Progenitor cell of endocrine pancreas (in vitro differentiated cells): ENCODE results near the gene KIAA1549. TPM values are rescaled to one million over a fixed set of nuclear protein-coding genes. Genes with fewer than 3 reads are reported as not detected.

Experiments used
- DNase-seq: peaks from one replicate; pipeline ENCODE4 v3.0.0; 2021; ENCODE audit warnings: low spot score; ENCODE audit not compliant: unreplicated experiment
- H3K27ac Mint-ChIP-seq: 2 replicates; pipeline ENCODE4 v1.8.0; 2021; ENCODE audit warnings: mild to moderate bottlenecking, moderate library complexity, mixed read lengths
- H3K27me3 Mint-ChIP-seq: 2 replicates; pipeline ENCODE4 v1.8.0; 2021; ENCODE audit warnings: mixed read lengths
- H3K36me3 Mint-ChIP-seq: 2 replicates; pipeline ENCODE4 v1.8.0; 2022; ENCODE audit warnings: mixed read lengths; ENCODE audit not compliant: insufficient read depth
- H3K4me1 Mint-ChIP-seq: 2 replicates; pipeline ENCODE4 v1.8.0; 2021; ENCODE audit warnings: low read depth, mixed read lengths
- H3K4me3 Mint-ChIP-seq: 2 replicates; pipeline ENCODE4 v1.8.0; 2021; ENCODE audit warnings: low read depth, mild to moderate bottlenecking, moderate library complexity, mixed read lengths
- H3K9me3 Mint-ChIP-seq: 2 replicates; pipeline ENCODE4 v1.8.0; 2021; ENCODE audit warnings: low read depth, mixed read lengths
- total RNA-seq: library from RNA; stranded (reverse); gene quantifications from 2 replicates; pipeline ENCODE4 v1.2.1, GENCODE V29; 2021
- TF ChIP-seq, protein P1 (sequence below): fragments of 200-600 bp; sonication (generic); IDR thresholded peaks from one replicate; pipeline ENCODE4 v1.5.0; 2021; ENCODE audit warnings: antibody characterized with exemption, mild to moderate bottlenecking; ENCODE audit not compliant: unreplicated experiment

Gene KIAA1549
- total RNA-seq, 1 donor from 2014 or later, result 45.8 TPM

DNA sequence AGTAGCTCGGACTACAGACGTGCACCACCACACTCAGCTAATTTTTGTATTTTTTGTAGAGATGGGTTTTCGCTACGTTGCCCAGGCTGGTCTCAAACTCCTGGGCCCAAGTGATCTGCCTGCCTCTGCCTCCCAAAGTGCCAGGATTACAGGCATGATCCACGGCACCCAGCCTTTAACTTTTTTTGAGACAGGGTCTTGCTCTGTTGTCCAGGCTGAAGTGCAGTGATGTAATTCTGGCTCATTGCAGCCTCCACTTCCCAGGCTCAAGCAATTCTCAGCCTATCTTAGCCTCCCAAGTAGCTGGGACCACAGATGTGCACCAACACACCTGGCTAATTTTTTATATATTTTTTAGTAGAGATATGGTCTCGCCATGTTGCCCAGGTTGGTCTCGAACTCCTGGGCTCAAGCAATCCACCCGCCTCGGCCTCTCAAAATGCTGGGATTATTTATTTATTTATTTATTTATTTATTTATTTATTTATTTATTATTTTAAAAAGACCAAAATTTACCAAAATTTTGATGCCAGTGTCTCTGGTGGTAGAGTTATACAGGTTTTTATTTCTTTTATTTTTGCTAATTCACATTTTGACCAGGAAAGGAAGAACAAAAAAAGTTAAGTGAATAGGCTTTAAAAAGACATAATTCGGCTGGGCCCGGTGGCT is 158.2 kb downstream of the KIAA1549 start:
- Mint-ChIP-seq H3K36me3 (no peaks in the 10 kb centered on the region), H3K27ac (no peak overlapping the region), H3K9me3 (peaks cover 3% of the 10 kb centered on the region), H3K27me3 (no peaks in the 10 kb centered on the region), H3K4me1 (no peaks in the 10 kb centered on the region), H3K4me3 (no peak overlapping the region)
- TF ChIP-seq, protein P1, sequence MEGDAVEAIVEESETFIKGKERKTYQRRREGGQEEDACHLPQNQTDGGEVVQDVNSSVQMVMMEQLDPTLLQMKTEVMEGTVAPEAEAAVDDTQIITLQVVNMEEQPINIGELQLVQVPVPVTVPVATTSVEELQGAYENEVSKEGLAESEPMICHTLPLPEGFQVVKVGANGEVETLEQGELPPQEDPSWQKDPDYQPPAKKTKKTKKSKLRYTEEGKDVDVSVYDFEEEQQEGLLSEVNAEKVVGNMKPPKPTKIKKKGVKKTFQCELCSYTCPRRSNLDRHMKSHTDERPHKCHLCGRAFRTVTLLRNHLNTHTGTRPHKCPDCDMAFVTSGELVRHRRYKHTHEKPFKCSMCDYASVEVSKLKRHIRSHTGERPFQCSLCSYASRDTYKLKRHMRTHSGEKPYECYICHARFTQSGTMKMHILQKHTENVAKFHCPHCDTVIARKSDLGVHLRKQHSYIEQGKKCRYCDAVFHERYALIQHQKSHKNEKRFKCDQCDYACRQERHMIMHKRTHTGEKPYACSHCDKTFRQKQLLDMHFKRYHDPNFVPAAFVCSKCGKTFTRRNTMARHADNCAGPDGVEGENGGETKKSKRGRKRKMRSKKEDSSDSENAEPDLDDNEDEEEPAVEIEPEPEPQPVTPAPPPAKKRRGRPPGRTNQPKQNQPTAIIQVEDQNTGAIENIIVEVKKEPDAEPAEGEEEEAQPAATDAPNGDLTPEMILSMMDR, result no peak
- DNase-seq, result no peak

DNA sequence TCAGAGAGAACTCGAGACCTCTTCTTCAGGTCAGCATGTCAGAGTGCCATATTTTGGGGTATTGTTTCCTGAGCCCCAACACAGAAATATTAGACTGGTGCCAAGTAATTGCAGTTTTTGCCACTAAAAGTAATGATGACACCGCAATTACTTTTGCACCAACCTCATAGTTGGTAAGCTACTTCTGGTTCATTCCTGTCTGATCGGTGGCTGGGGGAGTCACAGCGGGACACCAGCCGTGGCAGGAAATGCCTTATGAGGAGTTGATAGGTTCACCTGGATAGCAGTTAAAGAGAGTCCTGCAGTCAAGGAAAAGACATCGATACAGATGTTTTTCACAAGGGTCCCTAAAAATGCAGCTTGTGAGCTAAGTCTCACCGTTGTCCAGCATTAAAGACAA is 159.3 kb downstream of the KIAA1549 start:
- no peak for DNase-seq
- H3K27ac Mint-ChIP-seq, result no peak overlapping the region
- no peak overlapping the region for H3K4me3 Mint-ChIP-seq
- no peaks in the 10 kb centered on the region for H3K27me3 Mint-ChIP-seq
- H3K4me1 Mint-ChIP-seq, result no peaks in the 10 kb centered on the region
- H3K36me3 Mint-ChIP-seq, result no peaks in the 10 kb centered on the region
- H3K9me3 Mint-ChIP-seq, result peaks cover 3% of the 10 kb centered on the region
- TF ChIP-seq, protein P1, result no peak

DNA sequence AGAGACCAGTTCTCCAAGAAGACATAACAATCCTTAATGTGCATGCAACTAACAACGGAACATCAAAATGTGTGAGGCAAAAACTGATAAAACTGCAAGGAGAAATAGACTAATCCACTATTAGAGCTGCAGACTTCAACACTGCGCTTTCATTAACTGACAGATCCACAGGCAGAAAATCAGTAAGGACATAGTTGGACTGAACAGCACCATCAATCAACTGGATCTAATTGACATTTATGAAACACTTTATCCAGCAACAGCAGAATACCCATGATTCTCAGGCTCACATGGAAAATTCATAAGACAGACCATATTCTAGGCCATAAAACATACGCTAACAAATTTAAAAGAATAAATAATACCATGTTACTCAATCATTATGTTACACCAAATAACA is 161.6 kb downstream of the KIAA1549 start:
- TF ChIP-seq, protein P1, result no peak
- Mint-ChIP-seq H3K27ac (no peak overlapping the region), H3K27me3 (no peaks in the 10 kb centered on the region), H3K9me3 (no peaks in the 10 kb centered on the region), H3K36me3 (no peaks in the 10 kb centered on the region), H3K4me3 (no peak overlapping the region), H3K4me1 (no peaks in the 10 kb centered on the region)
- DNase-seq, result no peak

DNA sequence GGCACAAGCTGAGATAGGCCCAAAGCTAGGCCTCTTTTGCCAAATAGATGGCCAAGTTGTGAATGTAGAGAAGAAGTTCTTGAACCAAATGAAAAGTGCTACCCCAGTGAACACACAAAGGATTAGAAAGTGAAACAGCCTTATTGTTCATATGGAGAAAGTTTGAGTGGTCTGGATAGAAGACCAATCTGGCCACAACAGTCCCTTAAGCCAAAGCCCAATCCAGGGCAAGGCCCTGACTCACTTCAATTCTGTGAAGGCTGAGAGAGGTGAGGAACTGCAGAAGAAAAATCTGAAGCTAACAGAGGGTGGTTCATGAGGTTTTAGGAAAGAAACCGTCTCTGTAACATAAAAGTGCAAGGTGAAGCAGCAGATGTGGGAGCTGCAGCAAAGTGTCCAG is 164.5 kb downstream of the KIAA1549 start:
- Mint-ChIP-seq H3K9me3 (no peaks in the 10 kb centered on the region), H3K4me1 (no peaks in the 10 kb centered on the region), H3K4me3 (no peak overlapping the region), H3K27ac (no peak overlapping the region), H3K36me3 (no peaks in the 10 kb centered on the region), H3K27me3 (no peaks in the 10 kb centered on the region)
- DNase-seq, result no peak
- TF ChIP-seq, protein P1, result no peak

DNA sequence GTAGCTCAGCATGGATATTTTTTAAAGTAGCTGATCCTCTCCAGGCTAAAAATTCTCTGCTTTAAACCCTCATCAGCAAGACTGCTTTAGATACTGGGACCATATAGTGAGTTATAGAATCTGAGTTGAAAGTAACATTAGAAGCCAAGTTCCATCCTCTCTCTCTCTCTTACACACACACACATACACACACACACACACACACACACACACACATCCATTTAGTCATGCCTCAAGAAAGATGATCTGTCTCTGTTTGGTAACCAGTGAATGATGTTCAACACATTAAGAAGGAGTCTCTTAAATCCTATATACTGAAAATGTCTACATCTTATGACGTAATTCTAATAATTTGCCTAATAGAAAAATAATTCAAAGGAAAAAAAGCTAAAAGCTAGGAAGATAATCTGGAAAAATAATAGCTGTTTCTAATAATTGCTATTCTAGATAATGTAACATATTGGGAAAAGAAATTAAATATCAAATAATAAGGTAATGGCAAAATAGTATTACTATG is 166.3 kb downstream of the KIAA1549 start:
- DNase-seq, result no peak
- Mint-ChIP-seq H3K4me3 (no peak overlapping the region), H3K4me1 (no peaks in the 10 kb centered on the region), H3K9me3 (no peaks in the 10 kb centered on the region), H3K27ac (no peak overlapping the region), H3K36me3 (no peaks in the 10 kb centered on the region), H3K27me3 (no peaks in the 10 kb centered on the region)
- TF ChIP-seq, protein P1, result no peak
